ENCODE data around the gene DHPS.

- TF ChIP-seq CTCF (IDR thresholded peaks at IDR 0.05), result no peak
- no peak for TF ChIP-seq POLR2A (IDR thresholded peaks at IDR 0.05)
- TF ChIP-seq EP300 (IDR thresholded peaks at IDR 0.05), result no peak
Measured at GRCh38 chr19:12715929-12716328, 34.2 kb upstream of the DHPS start.
